K562 (cell line): ENCODE results near the gene AIPL1. TPM values are rescaled to one million over a fixed set of nuclear protein-coding genes. Genes with fewer than 3 reads are reported as not detected.

Experiments used
- ATAC-seq: fragments of 200-7000 bp; cut with Tn5 transposase; 3 replicates; pipeline ENCODE4 v1.9.1; 2020; ENCODE audit warnings: moderate library complexity
- BruUV-seq: library from RNA; stranded (reverse); fragments of 400-500 nt; replicated peaks from 2 replicates; lab custom pipeline; 2021; lab: Mats Ljungman, UMichigan
- CTCF ChIA-PET: fragments of 300-600 bp; formaldehyde crosslinking; extraction: SDS; loops from one replicate; lab custom pipeline; 2021; ENCODE audit warnings: low intra/inter-chr PET ratio; lab: Yijun Ruan, JAX
- POLR2A ChIA-PET: fragments of 300-600, 350-650 bp; sonication (Branson Sonifier 250); formaldehyde crosslinking; extraction: SDS; loops from one replicate; lab custom pipeline; 2021; ENCODE audit warnings: antibody characterized with exemption, inconsistent platforms; lab: Yijun Ruan, JAX
- DNase-seq, 4 experiments: peaks; one replicate each; pipeline versions ENCODE4 v3.0.0 to v3.0.0-alpha.2; 2011 to 2018; ENCODE audit warnings: low spot score in 3 of 4, mixed read lengths in 3 of 4; ENCODE audit errors: extremely low read depth in 1 of 4
- FAIRE-seq: peaks from 2 replicates; lab custom pipeline; 2011; peaks lifted over from hg19 to GRCh38; lab: Jason Lieb, UNC
- H2AFZ ChIP-seq: 2 replicates; pipeline ENCODE4 v1.6.0; 2011; ENCODE audit warnings: low read depth, low read length, control low read depth, inconsistent platforms
- H3K27ac ChIP-seq: fragments of 200-600 bp; 3 replicates; pipeline ENCODE4 v1.8.0; 2011; ENCODE audit warnings: low read depth, mild to moderate bottlenecking, control low read depth, inconsistent platforms, low read length, moderate library complexity, mixed read lengths; ENCODE audit errors: extremely low read depth
- H3K27me3 ChIP-seq, 2 experiments: fragments of 300-600 bp in 1 of 2; 2 replicates in 1 of 2; 3 replicates in 1 of 2; pipeline versions ENCODE4 v1.6.0 to v1.8.0; 2011; ENCODE audit warnings: inconsistent platforms in 2 of 2, low read length in 2 of 2, mild to moderate bottlenecking in 1 of 2, mixed read lengths in 1 of 2, moderate library complexity in 1 of 2; ENCODE audit not compliant: control insufficient read depth in 2 of 2, insufficient read depth in 2 of 2
- H3K36me3 ChIP-seq: fragments of 300-600 bp; 3 replicates; pipeline ENCODE4 v1.8.0; 2011; ENCODE audit warnings: mild to moderate bottlenecking, low read length, inconsistent platforms; ENCODE audit not compliant: control insufficient read depth, insufficient read depth
- H3K4me1 ChIP-seq, 2 experiments: fragments of 200-600 bp in 1 of 2; replicated peaks in 1 of 2; 2 replicates in 1 of 2; 3 replicates in 1 of 2; pipeline versions ENCODE4 v1.5.1 to v1.8.0; 2011; ENCODE audit warnings: inconsistent platforms in 2 of 2, low read length in 2 of 2, mild to moderate bottlenecking in 1 of 2, mixed read lengths in 1 of 2, moderate library complexity in 1 of 2; ENCODE audit not compliant: control insufficient read depth in 2 of 2, insufficient read depth in 2 of 2
- H3K4me2 ChIP-seq: 2 replicates; pipeline ENCODE4 v1.6.1; 2011; ENCODE audit warnings: low read length, control low read depth, inconsistent platforms, mixed read lengths; ENCODE audit not compliant: insufficient read depth
- H3K4me3 ChIP-seq: fragments of 200-600 bp; sonication (generic), shearing (Covaris generic); 2 replicates; pipeline ENCODE4 v1.5.1; 2016; ENCODE audit warnings: control low read depth, inconsistent platforms
- H3K79me2 ChIP-seq: fragments of 200-600 bp; 3 replicates; pipeline ENCODE4 v1.8.0; 2011; ENCODE audit warnings: low read length, inconsistent platforms; ENCODE audit not compliant: control insufficient read depth, insufficient read depth
- H3K9ac ChIP-seq, 2 experiments: 2 replicates each; pipeline versions ENCODE4 v1.6.0 to v1.6.1; 2011; ENCODE audit warnings: low read depth in 2 of 2, low read length in 2 of 2, control low read depth in 1 of 2, inconsistent platforms in 1 of 2, mild to moderate bottlenecking in 1 of 2, mixed read lengths in 1 of 2; ENCODE audit not compliant: insufficient read depth in 1 of 2
- H3K9me1 ChIP-seq: one replicate; pipeline ENCODE4 v1.6.0; 2011; ENCODE audit warnings: inconsistent platforms, mild to moderate bottlenecking, low read length, moderate library complexity; ENCODE audit not compliant: control insufficient read depth, insufficient read depth
- H3K9me3 ChIP-seq: replicated peaks from 2 replicates; pipeline ENCODE4 v1.5.1; 2011; ENCODE audit warnings: low read depth, low read length, inconsistent platforms; ENCODE audit not compliant: control insufficient read depth, insufficient read depth
- H4K20me1 ChIP-seq: replicated peaks from 2 replicates; pipeline ENCODE4 v1.6.1; 2011; ENCODE audit warnings: low read length, inconsistent platforms, mixed read lengths; ENCODE audit not compliant: control insufficient read depth, insufficient read depth
- MEF2D ChIP-seq: conservative IDR thresholded peaks from 2 replicates; pipeline ENCODE4 v1.6.1; 2016; ENCODE audit warnings: low read depth, missing genetic modification characterization, missing compliant biosample characterization
- WGBS: fragments of 100-300 bp; shearing (Covaris generic); methylation state at CpG from one replicate; pipeline ENCODE4 v1.1.6; 2016; ENCODE audit warnings: low coverage, mixed read lengths; ENCODE audit not compliant: insufficient coverage; ENCODE audit errors: missing lambda C conversion rate; 5-methylcytosine and 5-hydroxymethylcytosine counted together
- in situ Hi-C: fragments of 300-500 bp; cut with MboI; formaldehyde crosslinking; loops from 4 replicates; pipeline ENCODE4 v1.15.0; 2018; ENCODE audit warnings: inconsistent platforms, mixed read lengths
- intact Hi-C: fragments of 100-400 bp; cut with micrococcal nuclease; formaldehyde crosslinking; loops from 2 replicates; pipeline ENCODE4 v1.14.2; 2022
- polyA plus RNA-seq, 8 experiments: library from polyadenylated mRNA; depleted of rRNA in 4 of 8; stranded (reverse) in 5 of 8; unstranded in 3 of 8; fragments of >200 nt; fragmentation: Nextera tagmentation in 2 of 8; fragmentation: Illumina TruSeq in 1 of 8; extraction: Ambion mirVana in 2 of 8; extraction: Trizol in 1 of 8; gene quantifications; 2 replicates each; pipeline versions ENCODE4 v1.2.1 to v1.2.3, GENCODE V29; 2011 to 2014; ENCODE audit warnings: inconsistent platforms in 1 of 8, missing spikeins in 1 of 8
- total RNA-seq, 7 experiments: library from RNA; depleted of rRNA in 6 of 7; stranded (reverse); fragments of >200 nt in 6 of 7; fragmentation: Illumina TruSeq in 2 of 7; extraction: Trizol in 2 of 7; gene quantifications; 2 replicates each; pipeline versions ENCODE4 v1.2.1 to v1.2.3, GENCODE V29; 2011 to 2021; ENCODE audit warnings: low replicate concordance in 1 of 7
- TF ChIP-seq, protein P1 (sequence below), 2 experiments: fragments of 450-650 bp; formaldehyde crosslinking in 1 of 2; IDR thresholded peaks; 2 replicates each; pipeline versions ENCODE4 v1.4.0 to v1.6.1; 2014 to 2020; ENCODE audit warnings: mild to moderate bottlenecking in 2 of 2, borderline replicate concordance in 1 of 2, low read depth in 1 of 2
- TF ChIP-seq, protein P2 (sequence below), 2 experiments: fragments of 450-650 bp; IDR thresholded peaks; 2 replicates each; pipeline ENCODE4 v1.6.1; 2016; ENCODE audit warnings: mild to moderate bottlenecking in 2 of 2, borderline replicate concordance in 1 of 2, low read depth in 1 of 2, moderate library complexity in 1 of 2

AIPL1 gene
- total and polyA plus RNA-seq, 9 of the 15 experiments (the other 6 are each of a cell fraction or from before 2014, with no cell fraction given): not detected

DNA sequence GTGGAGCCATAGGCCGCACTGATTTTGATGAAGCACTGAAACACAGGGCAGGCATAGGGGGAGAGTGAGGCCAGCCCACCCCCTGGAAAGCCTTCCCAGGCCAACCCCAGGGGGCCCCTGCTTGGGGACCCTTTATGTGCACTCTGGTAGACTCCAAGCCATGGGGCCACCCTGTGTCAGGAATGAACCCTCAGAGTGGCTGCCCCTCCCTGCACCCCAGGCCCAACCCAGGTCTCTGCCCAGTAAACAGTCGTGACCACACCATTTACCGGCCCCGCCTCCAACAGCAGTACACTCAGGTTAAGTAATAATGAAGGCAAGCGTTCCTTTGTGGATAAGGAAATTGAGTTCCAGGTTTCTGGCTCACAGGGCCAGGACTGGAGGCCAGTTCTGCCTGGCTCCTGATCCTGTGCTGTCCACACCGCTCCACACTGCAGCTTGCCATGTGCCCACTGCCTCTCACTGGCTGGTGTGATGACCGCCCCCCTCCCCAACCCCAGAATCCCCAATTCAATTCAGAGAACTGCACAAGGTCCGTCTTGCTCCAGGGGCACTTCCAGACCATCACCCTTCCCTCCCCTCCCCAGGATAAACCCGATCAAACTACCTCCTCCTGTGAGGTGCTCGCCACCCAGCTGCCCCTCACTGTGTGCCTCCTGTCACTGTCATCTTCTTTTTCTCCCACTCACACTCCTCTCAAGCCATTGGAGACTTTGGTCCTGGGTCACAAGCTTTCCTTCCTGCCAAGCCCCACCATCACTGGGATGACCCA lies 23.0 kb upstream of the AIPL1 start:
- peak overlapping the region in 1 of 2 experiments; percentile 4; a peak in 2 of 4 replicates for H3K9ac ChIP-seq
- no peaks in the 10 kb centered on the region for H4K20me1 ChIP-seq
- no peaks in the 10 kb centered on the region for H3K9me1 ChIP-seq
- in situ Hi-C loops (no loop called here), intact Hi-C loops (loop anchor here (10.0 kb wide), 1 partner anchor 187 kb away; the partner anchor contains the start of genes KIAA0753 and TXNDC17)
- no peak overlapping the region; the same call in 1 of the 2 replicates for H3K4me2 ChIP-seq
- FAIRE-seq (no peak), ATAC-seq (peak; percentile 50), DNase-seq (peak in 1 of 4 experiments; percentile 18)
- H3K27me3 ChIP-seq: no peaks in the 10 kb centered on the region
- ChIA-PET POLR2A (no interaction called here), CTCF (no interaction called here)
- no peaks in the 10 kb centered on the region for H3K79me2 ChIP-seq
- H2AFZ ChIP-seq: no peak overlapping the region
- H3K27ac ChIP-seq: no peak overlapping the region
- no peak overlapping the region for H3K4me3 ChIP-seq
- H3K36me3 ChIP-seq: no peaks in the 10 kb centered on the region
- peaks cover 19 to 44% of the 10 kb centered on the region in 2 experiments for H3K4me1 ChIP-seq
- H3K9me3 ChIP-seq: no peaks in the 10 kb centered on the region
- BruUV-seq: no TSS peak
- 66% methylated on average over 3 of the region's 10 CpGs for WGBS
- TF ChIP-seq, protein P1, sequence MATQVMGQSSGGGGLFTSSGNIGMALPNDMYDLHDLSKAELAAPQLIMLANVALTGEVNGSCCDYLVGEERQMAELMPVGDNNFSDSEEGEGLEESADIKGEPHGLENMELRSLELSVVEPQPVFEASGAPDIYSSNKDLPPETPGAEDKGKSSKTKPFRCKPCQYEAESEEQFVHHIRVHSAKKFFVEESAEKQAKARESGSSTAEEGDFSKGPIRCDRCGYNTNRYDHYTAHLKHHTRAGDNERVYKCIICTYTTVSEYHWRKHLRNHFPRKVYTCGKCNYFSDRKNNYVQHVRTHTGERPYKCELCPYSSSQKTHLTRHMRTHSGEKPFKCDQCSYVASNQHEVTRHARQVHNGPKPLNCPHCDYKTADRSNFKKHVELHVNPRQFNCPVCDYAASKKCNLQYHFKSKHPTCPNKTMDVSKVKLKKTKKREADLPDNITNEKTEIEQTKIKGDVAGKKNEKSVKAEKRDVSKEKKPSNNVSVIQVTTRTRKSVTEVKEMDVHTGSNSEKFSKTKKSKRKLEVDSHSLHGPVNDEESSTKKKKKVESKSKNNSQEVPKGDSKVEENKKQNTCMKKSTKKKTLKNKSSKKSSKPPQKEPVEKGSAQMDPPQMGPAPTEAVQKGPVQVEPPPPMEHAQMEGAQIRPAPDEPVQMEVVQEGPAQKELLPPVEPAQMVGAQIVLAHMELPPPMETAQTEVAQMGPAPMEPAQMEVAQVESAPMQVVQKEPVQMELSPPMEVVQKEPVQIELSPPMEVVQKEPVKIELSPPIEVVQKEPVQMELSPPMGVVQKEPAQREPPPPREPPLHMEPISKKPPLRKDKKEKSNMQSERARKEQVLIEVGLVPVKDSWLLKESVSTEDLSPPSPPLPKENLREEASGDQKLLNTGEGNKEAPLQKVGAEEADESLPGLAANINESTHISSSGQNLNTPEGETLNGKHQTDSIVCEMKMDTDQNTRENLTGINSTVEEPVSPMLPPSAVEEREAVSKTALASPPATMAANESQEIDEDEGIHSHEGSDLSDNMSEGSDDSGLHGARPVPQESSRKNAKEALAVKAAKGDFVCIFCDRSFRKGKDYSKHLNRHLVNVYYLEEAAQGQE (IDR thresholded peaks at IDR 0.05; ENCODE audit: borderline replicate concordance): no peak
- TF ChIP-seq, protein P1 (CRISPR knock-in tag; IDR thresholded peaks at IDR 0.05; ENCODE audit: low read depth): no peak
- TF ChIP-seq, protein P2, sequence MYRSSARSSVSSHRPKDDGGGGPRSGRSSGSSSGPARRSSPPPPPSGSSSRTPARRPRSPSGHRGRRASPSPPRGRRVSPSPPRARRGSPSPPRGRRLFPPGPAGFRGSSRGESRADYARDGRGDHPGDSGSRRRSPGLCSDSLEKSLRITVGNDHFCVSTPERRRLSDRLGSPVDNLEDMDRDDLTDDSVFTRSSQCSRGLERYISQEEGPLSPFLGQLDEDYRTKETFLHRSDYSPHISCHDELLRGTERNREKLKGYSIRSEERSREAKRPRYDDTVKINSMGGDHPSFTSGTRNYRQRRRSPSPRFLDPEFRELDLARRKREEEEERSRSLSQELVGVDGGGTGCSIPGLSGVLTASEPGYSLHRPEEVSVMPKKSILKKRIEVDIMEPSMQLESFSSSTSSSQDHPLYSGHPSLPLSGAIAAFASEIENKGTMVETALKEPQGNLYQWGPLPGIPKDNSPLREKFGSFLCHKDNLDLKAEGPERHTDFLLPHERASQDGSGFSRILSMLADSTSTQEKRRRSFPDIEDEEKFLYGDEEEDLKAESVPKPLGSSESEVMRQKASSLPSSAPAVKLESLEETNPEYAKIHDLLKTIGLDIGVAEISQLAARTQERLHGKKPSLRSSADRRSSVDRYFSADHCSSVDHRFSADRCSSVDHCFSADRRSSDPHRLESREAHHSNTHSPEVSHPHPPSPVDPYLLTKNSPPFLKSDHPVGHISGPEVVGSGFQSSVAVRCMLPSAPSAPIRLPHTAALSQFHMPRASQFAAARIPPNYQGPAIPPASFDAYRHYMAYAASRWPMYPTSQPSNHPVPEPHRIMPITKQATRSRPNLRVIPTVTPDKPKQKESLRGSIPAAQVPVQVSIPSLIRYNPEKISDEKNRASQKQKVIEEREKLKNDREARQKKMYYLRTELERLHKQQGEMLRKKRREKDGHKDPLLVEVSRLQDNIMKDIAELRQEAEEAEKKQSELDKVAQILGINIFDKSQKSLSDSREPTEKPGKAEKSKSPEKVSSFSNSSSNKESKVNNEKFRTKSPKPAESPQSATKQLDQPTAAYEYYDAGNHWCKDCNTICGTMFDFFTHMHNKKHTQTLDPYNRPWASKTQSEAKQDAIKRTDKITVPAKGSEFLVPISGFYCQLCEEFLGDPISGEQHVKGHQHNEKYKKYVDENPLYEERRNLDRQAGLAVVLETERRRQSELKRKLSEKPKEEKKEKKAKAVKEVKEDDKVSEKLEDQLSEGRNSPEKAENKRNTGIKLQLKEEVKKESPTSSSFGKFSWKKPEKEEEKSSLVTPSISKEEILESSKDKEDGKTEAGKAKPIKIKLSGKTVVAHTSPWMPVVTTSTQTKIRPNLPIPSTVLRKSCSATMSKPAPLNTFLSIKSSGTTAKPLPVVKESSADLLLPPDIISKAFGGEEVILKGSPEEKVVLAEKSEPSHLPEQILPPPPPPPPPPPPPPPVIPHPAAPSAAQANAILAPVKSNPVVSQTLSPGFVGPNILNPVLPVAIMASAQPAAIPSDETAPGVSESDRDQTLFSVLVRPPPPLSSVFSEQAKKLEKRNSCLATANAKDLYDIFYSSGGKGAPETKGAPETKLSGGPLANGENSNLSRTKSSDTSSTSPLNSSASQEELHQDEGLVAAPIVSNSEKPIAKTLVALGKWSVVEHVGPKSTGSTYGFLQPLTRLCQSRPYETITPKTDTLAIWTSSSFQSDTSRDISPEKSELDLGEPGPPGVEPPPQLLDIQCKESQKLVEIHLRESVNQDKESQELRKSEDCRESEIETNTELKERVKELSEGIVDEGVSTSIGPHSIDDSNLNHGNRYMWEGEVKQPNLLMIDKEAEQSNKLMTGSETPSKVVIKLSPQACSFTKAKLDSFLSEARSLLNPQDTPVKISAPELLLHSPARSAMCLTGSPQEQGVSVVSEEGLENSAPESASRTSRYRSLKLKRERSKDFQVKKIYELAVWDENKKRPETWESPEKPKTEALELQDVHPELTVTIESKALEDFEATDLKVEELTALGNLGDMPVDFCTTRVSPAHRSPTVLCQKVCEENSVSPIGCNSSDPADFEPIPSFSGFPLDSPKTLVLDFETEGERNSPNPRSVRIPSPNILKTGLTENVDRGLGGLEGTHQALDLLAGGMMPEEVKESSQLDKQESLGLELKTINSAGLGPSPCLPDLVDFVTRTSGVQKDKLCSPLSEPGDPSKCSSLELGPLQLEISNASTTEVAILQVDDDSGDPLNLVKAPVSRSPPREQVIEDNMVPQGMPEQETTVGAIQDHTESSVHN (IDR thresholded peaks at IDR 0.05; ENCODE audit: borderline replicate concordance in 1 of 2, low read depth in 1 of 2): no peak
- TF ChIP-seq MEF2D (tag): no peak
